ENCODE measurements around the gene AKNA.
A peak's percentile ranks its signal among the peaks of the same experiment; 100 is the strongest.

The AKNA gene

DNA sequence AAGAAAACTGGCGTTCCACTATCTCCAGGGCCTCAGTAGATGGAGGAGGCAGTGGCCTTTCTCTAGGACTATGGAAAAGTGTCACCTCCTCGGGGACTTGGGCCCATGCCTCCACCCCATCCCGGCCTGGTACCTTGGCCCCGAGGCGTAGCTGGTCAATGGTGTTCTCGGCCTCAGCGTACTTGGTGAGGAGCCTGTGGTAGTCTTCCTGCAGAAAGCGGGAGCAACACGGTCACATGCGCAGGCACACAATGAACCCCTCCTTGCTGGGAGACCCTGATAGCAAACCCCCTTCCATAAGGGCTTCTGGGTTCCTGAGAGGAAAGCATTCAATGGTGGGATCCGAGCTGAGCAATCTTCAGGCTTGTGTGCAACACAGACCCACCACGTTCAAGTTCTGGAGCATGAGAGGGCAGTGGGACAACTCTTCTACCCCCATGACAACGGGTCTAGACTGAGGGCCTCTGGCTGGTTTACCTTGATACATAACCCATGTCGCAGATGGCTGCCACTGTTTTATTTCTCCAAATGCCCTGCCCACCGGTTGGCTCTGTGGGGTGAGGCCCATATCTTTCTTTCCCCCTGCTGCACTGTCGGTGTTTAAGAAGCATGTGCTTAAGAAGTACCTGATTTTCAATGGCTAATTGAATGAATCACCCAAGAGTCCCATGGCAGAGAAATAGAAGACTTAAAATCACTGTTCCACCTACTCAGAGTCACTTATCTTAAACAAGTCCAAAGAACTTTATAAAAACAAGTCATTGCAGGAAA is 13.6 kb downstream of the AKNA start:
- DNase-seq: no peak

DNA sequence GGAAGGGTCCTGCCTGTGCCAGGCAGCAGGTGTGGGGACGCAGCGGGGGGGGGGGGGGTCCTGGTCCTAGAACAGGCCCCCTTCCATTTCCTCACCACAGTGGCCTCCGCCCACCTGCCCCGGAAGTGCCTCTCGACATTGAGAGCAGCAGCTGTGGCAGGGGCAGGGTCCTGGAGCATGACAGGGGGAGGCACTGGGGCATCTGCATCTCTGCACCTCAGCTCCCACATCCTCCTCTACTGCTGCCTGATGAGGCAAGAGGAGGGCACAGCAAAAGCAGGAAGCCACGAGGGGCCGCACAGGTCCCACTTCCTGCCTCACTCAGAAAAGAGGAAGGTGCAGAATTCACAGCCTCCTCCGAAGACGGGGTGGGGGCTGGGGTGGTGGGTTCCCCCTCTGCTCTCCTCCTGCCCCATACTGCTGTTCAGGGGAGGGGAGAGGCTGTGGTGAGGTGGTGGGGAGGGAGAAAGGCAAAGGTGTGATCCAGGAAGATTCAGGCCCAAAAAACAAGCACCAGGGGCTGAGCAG is 14.8 kb downstream of the AKNA start:
- peak; percentile 64 for DNase-seq

DNA sequence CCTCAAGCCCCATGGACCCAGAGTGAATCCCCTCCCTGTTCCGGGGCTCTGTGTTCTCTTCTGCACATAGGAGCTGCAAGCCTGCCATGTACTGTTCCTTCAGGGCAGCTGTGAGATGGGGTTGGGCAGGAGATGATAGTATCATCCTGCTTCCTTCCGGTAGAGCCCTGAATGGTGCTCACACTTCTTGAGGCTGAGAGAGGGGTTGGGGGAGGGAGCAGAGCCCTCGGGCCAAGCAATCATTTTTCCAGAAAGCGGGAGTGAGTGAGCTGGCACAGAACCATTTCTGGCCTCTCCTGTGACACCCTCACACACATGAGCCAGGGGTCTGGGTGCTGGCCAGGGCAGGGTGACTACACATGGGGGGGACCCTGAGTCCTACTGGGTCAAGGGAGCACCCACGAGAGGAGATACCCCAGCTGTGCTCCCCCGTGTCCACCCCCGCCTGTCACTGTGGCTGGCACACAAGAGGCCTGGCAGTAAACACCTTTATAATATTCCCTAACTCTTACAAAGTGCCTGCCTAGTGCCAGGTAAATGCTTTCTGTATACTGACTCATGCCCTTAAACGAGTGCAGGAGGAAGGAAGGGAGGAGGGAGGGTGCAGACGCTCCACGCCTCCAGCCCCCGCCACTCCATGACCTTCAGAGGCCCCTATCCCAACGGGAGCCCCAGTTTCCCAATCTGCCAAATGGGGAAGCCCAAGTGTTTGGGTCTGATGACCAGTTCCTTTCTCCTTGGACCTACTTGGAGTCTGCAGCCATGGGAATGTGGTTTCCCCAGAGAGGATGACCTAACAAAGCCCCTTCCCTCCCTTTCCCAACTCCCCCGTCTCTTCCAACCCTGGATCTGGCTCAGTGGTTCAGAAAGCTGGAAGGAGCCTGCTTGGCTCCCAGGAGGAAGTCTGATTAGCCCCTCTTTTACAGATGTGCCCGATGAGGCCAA is 15.5 kb downstream of the AKNA start:
- DNase-seq: no peak

DNA sequence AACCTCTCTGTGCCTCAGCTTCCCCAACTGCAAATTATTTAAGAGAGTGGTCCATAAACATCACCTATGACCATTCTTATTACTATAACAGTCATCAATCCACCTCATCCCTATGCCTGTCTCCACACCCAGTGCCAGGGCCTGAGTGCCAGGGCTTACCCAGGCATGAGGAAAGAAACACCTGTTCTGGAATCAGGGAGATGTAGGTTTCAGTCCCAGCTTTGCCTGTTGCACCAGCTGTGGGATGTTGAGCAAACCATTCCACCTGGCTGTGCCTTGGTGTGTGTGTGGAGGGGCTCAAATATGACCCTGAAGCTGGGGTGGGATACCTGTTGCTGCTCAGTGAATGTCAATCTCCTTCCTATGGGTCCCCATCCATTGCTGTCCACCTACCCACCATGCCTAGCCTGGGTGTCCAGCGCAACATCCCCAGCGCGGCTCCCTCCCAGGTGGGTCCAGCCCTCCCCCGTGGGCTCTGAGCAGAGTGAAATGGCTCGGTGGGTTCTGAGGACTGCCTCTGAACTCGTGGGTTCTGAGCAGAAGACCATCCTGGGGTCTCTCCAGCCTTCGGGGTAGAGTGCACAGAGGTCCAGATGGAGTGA is 16.3 kb downstream of the AKNA start:
- no peak for DNase-seq

DNA sequence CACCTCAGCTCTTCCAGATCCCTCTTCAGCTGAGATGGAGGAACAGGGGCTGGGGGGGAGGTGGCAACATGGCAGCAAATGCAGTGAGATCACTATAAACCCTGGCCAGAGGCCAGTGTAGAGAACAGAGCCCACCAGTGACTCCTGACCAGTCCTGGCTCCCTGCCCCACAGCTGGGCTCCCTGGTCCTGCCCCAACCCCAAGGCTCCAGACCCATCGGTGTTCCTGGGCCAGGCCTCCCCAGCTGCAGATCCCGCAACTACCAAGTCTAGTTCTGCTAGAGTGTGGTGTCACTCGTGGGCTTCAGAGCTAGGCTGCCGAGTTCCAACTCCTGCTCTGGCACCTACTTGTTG is 16.8 kb downstream of the AKNA start:
- DNase-seq: no peak

DNA sequence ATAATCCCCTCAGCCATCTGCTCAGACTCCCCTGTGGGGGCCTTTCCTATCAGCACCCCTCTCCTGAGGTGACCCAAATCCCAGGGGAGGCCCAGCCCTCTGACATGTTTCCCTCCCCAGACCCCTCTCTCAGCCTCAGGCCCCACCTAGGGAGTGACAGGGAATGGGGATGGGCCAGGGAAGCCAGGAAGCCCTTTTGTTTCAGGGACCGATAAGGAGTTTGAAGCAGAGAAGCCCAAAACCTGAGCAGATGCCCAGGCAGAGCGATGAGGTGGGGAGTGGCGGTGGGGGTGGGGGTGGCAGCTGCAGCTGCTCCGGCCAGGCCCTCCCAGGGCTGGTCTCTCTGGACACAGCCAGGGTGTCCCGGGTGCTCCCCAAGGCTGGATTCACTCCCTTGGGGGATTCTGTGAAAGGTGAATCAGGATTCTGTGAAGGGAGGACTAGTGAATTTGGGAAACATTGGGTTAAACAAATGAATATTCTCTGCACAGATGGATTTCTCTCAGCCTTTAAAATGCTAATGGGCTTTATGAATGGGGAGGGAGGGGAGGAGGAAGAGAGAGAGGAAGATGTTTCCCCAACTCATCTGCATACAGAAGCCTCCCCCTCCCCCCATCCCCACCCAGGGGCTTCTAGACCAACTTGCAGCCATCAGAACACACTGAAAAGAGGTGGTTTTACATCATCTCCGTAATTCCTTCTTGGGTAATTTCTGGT is 17.4 kb downstream of the AKNA start:
- no peak for DNase-seq

DNA sequence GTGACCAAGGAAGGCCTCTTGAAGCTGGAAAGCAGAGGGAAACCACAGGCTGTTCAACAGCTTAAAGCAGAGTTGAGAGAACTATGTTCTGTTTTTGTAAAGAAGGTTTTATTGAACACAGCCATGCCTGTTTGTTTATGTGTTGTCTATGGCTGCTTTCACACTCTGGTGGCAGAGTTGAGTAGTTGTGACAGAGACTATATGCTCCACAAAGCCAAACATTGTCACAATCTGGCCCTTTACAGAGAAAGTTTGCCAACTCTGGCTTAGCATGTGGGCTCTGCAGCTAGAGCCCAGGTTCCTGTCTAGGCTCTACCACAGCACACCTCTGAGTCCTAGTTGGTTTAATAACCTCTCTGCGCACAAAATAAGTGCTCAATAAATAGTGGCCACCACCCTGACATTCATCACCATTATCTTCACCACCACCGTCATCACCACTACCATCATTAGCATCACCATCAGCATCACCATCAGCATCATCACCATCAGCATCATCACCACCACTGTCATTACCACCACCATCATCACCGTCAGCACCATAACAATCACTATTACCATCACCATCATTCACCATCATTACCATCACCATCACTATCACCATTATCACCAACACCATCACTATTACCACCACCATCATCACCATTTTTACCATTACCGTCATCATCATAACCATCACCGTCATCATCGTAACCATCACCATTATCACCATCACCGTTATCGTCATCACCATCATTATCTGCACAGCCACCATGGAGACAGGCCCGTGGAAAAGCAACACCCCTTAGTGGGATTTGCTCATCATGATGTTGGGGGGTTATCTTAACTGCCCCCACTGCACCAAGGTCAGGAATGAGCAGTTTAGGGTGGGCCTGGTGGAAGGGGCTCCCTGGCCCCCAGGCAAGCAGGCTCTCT is 18.3 kb downstream of the AKNA start:
- DNase-seq: no peak

DNA sequence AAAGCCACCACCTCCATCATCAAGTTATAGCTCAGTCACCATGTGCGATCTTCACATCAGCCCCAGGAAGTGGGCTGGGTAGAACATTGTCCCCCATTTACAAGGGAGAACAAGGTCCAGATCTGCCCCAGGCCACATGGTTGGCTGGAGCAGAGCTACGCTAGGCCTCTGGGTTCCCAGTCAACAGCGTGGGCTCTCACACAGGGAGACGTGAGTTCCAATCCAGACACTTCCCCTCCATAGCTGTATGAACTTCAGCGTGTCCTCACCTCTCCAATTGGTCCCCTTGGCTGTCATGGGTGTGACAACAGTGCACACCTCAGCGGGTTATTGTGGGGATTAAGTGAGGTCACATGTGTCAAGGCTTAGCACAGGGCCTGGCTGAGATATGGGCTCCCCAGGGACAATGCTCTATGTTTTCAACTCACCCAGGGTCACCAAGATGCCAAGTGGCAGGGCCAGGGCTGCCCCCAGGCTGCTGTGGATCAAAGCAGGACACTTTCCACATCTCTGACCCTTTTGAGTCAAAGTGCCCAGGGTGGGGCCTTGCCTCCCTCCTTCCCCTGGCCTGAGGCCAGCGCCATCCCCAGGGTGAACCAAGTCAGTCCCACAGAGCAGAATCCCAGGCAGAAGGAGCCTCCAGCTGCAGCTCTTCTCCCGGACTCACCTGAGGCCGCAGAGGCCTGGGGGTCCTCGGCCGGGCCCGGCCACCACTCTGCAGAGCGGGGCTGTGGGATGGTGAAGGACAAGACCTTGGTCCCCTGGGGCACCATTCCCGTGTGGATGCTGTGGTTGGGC is 19.8 kb downstream of the AKNA start:
- no peak for DNase-seq

DNA sequence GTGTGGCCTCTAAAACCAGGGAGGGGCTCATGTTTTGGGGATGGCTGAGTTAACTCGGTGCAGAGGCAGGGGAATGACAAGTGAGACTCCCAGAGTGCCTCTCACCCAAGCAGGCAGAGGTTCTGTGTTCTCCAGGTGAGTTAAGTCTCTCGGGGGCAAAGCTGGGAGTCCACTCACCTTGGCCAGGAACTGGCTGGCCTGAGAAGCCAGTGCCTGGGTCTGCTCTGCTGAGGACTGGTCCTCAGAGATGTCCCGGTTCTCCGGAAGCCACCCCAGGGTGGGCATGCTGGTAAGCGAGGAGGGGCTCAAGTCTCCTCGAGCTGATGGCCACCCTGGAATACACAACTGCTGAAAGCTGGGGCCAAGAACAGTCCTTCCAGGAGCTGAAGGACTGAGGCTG is 20.4 kb downstream of the AKNA start:
- no peak for DNase-seq

DNA sequence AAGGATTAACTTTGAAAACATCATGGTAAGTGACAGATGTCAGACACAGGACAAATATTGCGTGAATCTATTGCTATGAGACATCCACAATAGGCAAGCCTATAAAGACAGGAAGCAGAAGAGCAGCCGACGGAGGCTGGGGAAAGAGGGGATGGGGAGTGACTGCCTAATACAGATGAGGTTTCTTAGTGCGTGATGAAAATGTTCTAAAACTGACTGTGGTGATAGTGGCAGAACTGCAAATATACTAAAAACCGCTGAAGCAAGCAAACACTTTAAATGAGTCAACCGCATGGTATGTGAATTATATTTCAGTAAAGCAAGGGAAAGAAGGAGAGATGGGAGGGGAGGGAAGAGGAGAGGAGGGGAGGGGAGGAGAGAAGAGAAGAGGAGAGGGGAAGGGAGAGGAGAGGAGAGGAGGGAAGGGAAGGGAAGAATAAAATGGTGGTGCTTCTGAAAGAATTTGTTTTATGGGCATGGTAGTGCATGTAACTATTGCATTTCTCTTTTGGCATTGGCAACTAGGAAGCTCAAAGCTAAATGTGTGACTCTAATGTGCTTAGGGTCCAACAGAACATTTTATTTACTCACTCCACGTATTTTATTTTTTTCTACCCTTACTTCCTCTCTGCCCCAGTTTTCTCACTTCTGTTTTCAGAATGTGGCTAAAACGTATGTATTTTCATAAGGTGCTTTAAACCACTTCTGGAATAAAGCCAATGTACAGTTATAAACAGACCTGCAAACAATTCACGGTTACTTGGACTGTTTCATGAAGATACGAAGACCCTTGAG is 21.3 kb downstream of the AKNA start:
- no peak for DNase-seq

DNA sequence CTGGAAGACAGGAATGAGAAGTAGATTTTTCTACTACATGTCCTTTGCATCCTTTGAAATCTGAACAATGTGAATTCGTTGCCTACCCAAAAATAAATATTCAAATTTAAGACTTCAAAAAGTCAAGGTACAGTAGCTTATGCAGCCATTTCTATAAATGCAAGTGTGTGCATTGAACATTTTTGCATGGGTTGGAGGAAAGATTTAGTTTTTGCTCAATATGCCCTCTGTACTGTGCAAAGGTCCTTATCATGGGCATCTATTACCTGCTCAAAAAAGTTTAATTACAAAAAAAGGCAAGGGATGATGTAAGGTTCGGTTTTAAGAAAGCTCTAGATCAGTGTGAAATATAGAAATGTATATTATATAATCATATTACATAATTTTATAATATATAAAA is 22.6 kb downstream of the AKNA start:
- no peak for DNase-seq

DNA sequence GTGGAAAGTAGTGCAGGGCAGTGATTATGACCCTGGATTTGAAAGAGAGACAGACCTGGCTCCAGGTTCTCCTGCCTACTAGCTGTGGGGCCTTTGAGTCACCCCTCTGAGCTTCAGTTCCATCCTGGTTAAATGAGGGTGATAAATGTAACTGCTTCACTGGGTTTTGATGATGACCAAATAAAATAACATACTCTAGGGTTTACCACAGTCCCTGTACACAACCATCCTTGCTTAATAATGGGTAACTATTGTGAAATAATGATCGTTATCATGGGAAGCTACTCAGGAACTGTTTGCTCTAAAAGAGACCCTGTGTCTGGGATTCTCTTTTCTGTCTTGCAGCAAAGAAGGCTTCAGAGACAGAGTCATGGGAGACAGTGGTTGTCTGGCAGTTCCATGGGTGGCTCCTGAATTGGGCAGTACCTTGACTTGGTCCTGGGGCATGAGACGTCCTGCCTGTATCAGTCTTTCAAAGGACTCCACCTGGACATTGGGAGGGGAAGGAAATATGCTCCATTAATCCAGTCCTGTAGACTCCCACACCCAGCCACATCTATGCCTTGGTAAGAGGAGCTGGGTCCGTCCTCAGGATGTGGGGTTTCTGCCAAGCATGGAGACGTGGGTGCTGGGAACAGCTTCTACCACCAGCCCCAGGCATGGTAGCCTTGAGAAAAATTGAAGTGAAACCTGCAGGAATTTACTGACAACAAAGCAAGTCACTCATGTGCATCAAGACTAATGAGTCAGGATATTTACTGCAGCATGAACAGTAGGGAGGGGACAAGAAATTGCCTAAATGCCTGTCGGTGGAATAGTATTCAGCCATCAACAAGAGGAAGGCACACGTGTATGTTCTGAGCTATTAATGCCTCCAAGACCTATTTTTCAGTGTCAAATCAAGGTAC is 23.4 kb downstream of the AKNA start:
- no peak for DNase-seq

DNA sequence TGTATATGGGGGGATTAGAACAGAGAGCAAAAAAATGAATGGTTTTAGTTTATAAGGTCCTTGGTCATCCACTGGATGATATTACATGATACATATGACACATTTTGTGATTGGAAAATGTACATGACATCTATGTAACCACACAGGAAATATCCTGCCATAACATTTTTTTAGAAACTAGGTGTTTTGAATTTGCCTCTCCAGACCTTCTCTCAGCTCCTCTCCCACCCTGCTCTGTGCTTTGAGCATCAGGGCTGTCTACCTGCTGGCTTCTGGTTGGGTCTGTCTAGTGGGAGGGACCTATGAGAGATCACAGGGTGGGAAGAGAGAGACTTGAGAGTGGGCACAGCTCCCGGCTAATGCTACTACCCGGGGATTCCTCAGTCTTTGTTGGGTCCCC is 24.4 kb downstream of the AKNA start:
- DNase-seq: no peak

DNA sequence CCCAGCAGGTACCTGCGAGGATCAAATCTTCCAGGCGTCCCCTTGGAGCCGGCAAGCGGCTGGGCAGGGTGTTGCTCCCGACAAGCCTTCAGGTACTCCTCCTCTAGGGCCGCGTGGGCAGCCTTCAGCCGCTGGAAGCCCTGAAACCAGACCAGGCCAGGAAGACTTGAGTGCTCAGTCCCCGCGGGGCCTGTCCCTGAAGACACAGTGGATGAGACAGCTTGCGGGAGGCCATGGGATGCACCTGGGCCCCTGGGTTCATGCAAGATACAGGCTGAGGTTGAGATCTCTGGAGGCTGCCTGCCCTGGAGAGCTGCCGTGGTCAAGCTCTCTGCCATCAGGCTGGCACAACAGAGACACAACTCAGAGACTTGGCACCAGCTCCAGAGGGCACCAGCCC is 25.4 kb downstream of the AKNA start:
- no peak for DNase-seq

DNA sequence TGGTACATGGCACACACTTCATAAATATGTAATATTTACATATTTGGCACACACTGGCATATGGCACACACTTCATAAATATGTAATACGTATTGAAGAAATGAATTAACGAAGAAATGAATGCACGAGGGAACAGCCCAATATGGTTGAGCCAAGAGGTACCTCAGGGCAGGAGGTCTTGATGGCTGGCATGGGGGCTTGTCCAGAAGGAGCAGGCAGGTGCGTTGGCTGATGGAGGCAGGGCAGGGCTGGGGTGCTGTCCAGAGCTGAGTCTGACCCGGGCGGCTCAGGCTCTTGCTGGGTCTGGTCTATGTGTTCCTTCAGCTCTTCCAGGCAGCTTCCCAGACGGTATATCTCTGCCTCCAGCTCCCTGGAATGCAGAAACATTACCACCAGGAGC is 26.2 kb downstream of the AKNA start:
- DNase-seq: no peak

DNA sequence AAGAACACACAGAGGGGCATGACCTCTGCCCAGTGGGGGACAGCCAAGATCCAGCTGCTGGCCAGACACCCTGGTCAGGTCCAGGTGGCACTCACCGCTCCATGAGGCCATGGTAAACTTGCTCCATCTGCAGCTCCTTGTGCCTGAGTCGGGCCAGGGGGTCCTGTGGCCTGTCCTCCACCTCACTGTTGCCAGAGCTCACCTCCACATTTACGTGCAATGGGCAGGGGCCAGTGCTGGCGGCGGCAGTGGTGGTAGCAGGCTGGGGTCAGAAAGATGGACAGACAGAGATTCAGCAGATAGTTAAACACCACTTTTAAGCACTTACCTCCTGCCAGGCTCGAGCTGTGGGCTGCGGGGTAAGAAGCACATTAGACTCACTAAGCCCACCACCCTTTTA is 28.0 kb downstream of the AKNA start:
- DNase-seq: no peak

DNA sequence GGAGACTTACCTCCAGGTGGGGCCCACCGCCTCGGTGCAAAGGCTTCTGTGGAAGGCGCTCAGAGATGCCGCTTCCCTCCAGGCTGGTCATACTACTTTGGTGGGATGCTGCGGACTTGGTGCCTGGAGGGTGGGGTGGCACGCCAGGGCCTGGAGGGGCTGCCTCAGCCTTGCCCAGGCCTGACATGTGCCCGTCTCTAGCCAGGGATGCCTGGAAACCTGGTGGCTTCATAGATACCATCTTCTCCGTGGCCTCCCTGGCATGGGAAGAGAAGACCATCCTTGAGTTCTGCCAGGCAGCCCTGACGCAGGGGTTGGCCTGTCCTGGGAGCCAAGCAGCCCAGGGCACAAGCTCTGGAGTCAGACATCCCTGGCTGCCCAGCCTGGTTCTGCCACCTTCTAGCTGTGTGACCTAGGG is 29.9 kb downstream of the AKNA start:
- DNase-seq: no peak

DNA sequence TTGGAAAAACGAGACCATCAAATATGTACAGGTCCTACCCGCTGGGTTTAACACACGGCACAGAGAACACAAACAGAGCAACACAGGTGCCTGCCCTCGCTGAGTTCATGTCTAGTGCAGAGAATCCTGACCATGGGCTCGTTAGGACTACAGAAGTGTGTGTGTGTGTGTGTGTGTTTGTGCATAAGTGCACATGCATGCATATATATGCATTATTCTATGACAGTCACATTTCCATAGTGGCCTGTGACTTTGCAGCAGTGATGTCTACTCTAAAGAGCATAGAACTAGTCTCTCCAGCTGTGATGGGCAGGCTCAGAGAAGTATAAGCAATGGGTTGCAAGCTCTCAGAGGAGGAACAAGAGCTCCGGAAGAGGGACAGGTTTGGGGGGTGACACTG is 30.4 kb downstream of the AKNA start:
- DNase-seq: no peak

DNA sequence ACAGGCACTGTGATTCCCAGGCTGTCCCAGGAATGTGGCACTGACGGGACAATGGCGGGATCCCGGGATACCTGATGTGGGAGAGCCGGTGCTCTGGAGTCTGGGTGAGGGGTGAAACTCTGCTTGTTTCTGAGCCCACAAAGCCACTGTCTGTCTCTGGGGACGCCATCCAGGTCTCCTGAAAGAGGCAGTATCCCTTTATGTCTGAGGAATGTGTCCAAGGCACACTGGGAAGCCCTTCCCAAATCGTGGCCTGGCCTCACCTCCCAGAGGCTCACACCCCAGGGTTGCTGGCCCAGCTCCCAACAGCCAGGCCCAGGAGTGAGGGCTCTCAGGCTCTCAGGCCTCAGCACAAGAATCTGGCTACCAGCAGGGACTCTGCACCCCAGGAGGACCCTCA is 31.0 kb downstream of the AKNA start:
- DNase-seq: no peak
